ENCODE data around the gene HIPK4. TPM values are rescaled to one million over a fixed set of nuclear protein-coding genes. Genes with fewer than 3 reads are reported as not detected.
A peak's percentile ranks its signal among the peaks of the same experiment; 100 is the strongest.
"Not testable (repeated sequence)": the region's sequence is repeated elsewhere in the genome, so short reads cannot be mapped to it uniquely, and the experiment has no call there.

The HIPK4 gene, protein sequence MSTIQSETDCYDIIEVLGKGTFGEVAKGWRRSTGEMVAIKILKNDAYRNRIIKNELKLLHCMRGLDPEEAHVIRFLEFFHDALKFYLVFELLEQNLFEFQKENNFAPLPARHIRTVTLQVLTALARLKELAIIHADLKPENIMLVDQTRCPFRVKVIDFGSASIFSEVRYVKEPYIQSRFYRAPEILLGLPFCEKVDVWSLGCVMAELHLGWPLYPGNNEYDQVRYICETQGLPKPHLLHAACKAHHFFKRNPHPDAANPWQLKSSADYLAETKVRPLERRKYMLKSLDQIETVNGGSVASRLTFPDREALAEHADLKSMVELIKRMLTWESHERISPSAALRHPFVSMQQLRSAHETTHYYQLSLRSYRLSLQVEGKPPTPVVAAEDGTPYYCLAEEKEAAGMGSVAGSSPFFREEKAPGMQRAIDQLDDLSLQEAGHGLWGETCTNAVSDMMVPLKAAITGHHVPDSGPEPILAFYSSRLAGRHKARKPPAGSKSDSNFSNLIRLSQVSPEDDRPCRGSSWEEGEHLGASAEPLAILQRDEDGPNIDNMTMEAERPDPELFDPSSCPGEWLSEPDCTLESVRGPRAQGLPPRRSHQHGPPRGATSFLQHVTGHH
- 0.36 TPM for total RNA-seq

DNA sequence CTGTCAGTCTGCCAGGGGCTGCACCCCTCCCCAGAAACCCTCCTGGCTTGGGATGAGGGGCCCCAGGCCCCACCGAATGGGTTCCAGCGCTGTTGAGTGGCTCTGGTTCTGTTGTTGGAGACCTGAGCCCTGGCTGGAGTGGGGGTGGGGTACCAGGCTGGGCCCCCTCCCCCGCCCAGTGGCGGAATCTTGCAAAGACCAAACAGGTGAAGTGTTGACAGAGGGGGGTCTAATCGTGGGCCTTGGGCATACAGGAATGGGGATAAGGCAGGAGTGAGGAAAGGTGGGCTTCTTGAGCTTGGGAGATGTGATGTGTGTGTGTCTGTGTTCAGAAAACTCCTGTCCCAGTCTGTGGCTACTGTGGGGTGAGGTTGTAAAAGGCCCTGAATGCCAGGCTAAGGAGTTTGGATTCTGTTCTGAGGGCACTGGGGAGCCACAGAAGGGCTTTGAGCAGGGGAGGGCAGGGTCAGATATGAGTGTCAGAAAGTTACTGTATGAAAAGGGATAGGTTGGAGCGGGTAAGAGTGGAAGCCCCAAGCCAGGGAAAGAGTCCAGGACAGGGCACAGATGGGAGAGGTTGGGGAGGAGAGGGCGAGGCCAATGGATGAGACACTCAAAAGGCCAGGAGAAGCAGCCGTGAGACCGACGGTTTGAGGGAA is at the start of gene HIPK4:
TSS of gene HIPK4 (minus strand) at position 98 of the 659 bp plus-strand sequence. CDS start 279 bp downstream, outside the sequence.
- no peak for ATAC-seq
- no peak for DNase-seq (ENCODE audit: low spot score)
- intact Hi-C loops (cut with DNase I), result no loop called here

DNA sequence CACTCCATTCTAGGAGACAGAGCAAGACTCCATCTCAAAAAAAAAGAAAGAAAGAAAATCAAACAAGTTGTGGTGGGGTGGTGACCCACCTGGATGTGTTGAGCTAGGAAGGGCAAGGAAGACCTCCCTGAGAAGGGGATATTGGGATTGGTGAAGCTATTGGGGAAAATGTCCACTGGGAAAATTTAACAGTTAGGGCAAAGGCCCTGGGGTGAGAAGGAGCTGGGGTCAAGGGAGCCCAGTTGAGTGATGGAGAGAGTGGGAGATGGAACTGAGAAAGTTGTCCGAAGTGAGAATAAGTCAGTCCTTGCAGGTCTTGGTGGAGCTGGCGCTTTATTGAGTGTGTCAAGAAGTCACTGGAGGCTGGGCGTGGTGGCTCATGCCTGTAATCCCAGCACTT is 48.3 kb upstream of the HIPK4 start:
- DNase-seq (ENCODE audit: low spot score), result no peak
- no peak for ATAC-seq
- intact Hi-C loops (cut with DNase I), result no loop called here

DNA sequence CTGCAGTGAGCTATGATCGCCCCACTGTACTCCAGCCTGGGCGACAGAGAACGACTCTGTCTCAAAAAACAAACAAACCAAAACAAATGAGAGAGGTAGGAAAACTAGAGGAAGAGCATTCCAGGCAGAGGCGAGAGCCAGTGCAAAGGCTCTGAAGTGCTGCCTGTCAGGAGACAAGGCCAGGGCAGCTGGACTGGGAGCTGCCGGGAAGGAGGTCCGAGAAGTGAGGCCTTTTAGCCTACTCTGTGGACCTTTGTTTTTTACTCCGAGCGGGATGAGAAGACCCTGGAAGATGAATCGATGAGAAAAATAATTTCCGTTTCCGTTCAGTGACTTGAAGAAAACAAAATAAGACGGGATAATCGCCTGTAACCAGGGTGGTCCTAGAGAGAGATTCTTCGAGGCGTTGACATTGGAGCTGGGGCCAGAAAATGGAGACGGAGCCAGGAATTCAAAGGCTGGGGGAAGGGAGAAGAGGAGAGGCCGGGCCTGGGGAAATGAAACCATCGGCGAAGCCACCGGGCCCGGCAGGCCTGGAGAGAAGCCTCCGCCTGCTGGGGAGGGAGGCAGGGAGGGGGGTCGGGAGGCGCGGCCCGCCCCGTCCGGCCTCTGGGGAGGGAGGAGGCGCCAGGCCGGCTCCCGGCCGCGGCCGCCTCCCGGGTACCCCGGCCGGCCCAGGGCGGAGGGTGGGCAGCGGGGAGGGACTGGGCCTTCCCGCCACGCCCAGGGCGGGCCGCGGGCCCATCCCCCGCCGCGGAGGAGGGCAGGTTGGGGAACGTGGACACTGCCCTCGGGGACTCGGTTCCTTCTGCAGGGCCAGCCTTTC is 43.6 kb upstream of the HIPK4 start:
- peak; percentile 92 for DNase-seq (ENCODE audit: low spot score)
- peak; percentile 96 for ATAC-seq
- intact Hi-C loops (cut with DNase I), result no loop called here

DNA sequence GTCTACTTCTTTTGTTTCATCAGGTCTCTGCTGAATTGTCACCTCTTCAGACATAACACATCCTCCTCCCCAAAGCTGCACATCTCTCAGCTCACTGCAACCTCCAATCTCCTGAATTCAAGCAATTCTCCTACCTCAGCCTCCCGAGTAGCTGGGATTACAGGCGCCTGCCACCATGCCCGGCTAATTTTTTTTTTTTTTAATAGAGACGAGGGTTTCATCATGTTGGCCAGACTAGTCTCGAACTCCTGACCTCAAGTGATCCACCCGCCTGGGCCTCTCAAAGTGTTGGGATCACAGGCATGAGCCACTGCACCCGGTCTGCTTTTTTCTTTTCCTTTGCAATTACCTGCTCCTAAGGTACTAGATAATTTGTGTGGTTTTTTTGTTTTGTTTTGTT is 42.8 kb upstream of the HIPK4 start:
- ATAC-seq; intact Hi-C loops (cut with DNase I); DNase-seq (ENCODE audit: low spot score): not testable (repeated sequence)

DNA sequence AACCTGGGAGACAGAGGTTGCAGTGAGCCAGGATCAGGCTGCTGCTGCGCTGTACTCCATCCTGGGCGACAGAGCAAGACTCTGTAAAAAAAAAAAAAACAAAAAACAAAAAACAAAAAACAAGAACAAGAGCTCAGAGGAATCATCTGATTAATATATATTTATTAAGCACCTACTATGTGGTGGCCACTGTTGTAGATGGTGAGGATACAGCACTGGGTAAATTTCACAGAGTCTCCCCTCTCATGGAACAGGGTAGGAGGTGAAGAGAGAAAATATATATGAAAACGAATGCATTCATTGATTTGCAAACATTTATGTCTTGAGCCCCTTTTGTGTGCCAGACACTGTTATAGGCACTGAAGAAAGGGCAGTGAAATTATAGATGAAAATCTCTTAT is 41.7 kb upstream of the HIPK4 start:
- intact Hi-C loops (cut with DNase I), result no loop called here
- no peak for ATAC-seq
- DNase-seq (ENCODE audit: low spot score), result no peak

DNA sequence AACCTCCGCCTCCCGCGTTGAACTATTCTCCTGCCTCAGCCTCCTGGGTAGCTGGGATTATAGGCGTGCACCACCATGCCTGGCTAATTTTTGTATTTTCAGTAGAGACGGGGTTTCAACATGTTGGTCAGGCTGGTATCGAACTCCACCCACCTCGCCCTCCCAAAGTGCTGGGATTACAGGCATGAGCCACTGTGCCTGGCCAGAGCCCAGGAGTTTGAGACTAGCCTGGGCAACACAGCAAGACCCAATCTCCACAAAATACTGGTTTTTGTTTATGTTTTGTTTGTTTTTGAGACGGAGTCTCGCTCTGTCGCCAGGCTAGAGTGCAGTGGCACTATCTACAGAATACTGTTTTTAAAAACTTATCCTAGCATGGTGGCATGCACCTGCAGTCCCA is 40.3 kb upstream of the HIPK4 start:
- ATAC-seq; intact Hi-C loops (cut with DNase I); DNase-seq (ENCODE audit: low spot score): not testable (repeated sequence)

DNA sequence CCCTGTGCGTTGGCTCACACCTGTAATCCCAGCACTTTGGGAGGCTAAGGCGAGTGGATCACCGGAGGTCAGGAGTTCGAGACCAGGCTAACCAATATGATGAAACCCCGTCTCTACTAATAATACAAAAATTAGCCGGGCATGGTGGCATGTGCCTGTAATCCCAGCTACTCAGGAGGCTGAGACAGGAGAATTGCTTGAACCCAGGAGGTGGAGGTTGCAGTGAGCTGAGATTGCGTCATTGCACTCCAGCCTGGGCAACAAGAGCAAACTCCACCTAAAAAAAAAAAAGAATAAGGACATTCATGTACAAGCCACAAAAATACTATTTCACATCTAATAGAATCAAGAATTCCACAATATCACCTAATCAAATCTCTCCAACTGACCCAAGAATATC is 38.2 kb upstream of the HIPK4 start:
- ATAC-seq; DNase-seq (ENCODE audit: low spot score); intact Hi-C loops (cut with DNase I): not testable (repeated sequence)

DNA sequence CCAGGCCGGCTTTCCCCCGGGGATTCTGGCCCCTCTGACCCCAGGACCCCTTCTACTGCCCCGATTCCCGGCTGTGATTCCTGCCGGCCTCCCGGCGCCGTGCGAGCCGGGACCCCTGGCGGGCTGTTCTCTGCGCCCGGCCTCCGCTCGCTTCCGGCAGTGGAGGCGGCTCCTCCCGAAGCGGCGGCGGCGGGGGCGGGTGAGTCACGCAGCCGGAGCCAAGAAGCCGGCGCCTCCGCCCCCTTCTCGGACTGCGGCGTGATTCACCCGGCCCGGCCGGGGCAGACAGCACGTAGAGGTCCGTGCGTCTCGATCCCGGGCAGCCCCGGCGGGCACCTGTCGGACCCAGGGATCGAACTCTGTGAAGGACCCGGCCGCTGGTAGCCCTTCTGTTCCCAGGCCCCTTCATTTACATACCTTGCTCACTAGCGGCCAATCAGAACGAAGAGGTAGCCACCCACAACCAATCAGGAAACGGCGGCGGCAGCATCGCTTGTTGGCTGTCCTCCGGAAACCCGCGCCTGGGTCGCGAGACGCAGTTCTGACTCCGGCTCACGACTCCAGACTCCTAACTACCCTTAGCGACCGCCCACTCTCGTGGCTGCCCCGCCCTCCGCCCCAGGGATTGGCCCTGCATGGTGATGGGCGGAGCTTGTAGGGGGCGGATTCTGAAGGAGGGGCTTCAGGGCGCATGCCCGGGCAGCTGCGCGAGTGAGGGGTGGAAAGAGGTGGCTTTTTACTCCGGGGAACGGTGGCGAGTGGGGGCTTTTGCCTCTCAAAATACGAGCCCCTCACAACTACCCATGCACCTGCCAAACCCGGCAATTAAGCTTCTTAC is 35.7 kb upstream of the HIPK4 start, which contains the start of gene SERTAD1:
TSS of gene SERTAD1 (minus strand) at position 543 of the 838 bp plus-strand sequence. CDS start 2,446 bp downstream, outside the sequence.
- DNase-seq (ENCODE audit: low spot score), result peak; percentile 100
- ATAC-seq, result peak; percentile 95
- intact Hi-C loops (cut with DNase I), result no loop called here

DNA sequence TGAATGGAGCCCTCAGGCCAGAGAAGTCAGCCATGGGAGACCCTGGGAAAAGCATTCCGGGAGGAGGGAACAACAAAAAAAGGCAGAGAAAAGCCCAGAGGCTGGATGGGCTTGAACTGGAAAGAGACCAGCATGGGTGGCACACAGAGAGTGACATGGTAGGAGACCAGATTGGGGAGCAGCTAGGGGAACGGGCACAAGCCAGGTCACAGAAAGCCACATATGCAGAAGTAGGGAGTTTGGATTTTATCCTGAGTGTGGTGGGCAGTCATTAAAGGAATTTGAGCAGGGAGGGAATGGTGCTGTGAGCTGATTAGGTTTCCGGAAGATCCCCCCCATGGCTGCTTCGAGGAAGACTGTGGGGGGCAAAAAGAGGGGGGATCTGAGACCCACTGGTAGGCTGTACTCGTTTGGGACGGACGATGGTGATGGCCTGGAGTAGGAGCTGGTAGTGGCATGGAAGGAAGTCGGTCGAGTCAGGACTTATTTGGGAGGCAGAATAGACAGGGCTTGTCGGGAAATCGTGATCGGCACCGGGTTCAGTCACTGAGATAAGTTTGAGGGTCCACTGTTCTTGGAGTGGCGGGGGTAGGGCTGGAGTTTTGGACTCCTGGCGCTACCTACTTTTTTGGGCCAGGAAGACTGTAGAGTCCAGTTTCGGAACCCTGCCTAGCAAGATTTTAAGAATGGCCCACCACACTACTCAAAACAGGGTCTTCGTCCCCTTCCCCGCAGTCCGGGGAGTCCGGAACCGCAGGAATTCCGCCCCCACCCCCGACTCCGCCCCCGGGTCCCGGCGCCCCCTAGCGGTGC is 34.9 kb upstream of the HIPK4 start:
- intact Hi-C loops (cut with DNase I), result no loop called here
- ATAC-seq, result peak; percentile 3
- DNase-seq (ENCODE audit: low spot score), result no peak

DNA sequence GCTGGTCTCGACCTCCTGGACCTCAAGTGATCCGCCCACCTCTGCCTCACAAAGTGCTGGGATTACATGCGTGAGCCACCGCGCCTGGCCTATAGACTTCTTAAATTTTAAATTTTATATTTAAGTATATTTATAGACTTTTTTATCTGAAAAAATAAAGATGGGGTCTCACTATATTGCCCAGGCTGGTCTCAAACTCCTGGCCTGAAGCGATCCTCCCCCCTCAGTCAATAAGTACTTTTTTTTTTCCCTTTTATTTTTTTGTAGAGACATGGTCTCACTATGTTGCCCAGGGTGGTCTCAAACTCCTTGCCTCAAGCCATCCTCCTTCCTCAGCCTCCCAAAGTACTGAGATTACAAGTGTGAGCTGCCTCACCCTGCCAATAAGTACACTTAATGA is 34.0 kb upstream of the HIPK4 start:
- no peak for ATAC-seq
- no peak for DNase-seq (ENCODE audit: low spot score)
- intact Hi-C loops (cut with DNase I), result no loop called here

DNA sequence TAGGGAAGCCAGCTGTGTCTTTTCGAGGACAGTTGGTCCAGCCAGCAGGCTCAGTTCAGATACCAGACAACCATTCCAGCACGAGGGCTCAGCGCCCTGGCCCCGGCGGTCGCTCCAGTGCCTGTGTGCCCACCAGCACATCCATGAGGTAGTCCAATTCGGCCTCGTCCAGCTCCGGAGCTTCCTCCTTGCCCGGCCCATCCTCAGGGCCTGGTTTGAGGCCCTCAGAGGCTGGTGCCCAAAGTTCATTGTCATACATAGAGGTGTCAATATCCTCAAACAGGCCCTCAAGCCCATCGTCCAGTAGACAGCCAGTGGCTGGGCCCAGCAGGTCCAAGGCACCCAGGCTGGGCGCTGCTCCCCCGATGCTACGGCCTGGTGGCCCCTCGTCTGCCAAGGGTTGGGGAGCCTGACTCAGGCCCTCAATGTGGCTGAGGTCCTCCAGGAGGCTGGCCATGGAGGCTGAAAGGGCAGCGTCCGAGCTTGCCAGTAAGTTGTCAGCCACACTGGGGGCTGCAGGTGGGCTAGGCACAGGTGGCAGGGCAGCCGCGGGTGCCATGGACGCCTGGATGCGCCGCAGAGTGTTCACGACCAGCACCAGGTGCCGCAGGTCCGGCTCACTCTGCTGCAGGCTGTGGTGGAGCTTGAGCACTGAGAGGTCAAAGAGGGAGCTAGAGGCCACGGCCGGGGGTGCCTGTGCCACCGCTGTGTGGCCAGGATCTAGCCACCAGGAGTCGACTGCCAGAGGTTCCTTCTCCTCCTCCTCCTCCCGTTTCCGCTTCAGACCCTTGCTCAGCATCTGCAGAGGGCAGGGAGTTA is 33.0 kb upstream of the HIPK4 start:
- no peak for ATAC-seq
- intact Hi-C loops (cut with DNase I), result no loop called here
- DNase-seq (ENCODE audit: low spot score), result no peak

DNA sequence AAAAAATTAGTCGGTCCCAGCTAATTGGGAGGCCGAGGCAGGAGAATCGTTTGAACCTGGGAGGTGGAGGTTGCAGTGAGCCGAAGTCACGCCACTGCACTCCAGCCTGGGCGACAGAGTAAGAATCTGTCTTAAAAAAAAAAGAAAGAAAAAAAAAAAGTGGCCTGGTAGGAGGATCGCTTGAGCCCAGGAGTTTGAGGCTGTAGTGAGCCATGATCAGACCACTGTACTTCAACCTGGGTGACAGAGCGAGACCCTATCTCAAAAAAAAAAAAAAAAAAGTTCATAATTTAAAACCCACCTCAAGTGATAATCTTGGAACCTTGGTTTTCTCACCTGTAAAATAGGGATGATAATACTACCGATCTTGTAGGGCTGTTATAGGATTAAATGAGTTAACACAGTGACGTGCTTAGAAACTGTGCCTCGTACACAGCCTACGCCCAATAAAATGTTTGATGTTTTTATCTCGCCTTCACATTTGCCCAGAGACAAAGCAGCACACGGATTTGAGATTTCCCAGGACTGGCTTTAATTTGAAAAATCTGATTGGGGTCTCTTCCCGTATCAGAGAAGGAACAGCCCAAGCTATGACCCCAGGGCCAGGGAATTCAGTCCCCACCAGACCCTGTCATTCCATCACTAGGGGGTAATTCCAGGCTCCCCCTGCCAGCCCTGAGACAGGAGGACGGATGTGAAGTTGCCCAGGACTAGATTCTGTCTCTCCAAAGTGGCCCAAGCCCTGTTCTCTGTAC is 32.2 kb upstream of the HIPK4 start:
- ATAC-seq (no peak), DNase-seq (ENCODE audit: low spot score) (no peak)
- intact Hi-C loops (cut with DNase I), result no loop called here

DNA sequence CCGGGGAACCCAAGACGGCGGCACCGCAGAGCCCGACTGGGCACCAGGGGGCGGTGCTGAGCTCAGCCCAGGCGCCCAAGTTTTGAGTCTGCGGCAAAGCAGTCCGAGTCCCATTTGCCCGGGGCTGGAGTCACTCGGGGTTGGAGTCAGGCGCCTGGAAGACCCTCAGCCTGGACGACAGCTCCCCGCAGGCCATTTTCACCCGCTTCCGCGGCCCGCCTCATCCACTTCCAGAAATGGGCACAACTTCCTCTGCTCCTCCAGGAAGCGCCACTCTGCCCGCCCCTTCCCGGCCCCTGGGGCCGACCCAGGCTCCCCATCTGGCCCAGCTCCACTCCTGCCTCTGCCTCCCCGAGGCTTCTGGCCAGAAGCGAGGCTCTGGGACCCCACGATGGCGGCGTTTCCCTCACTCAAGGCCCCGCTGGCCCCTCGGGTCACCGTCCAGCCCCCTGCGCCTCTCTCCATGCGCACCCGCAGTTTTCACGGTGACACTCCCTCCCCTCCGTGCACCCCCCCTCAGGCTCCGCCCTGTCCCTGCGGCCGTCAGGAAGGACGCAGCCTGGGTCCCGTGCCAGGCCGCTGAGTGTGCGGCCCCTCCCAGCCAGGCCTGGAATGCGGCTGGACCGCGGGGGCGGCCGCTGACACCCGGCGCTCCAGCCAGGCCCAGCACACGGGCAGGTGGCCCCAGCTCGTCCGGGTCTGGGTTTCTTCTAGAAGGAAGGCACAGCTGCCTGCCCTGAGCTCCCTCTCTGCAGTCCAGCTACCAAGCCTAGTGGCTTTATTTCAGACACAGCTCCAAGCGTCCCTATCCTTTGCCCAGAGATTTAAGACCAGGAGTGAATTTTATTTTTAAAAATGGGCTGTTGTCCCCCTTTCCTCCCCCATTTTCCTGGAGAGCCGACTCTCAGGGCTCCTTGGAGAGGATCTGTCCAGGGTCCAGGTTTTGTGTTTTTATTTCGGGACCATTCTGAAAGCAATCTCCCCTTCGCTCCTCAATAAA is 31.1 kb upstream of the HIPK4 start:
- DNase-seq (ENCODE audit: low spot score) (peak; percentile 95), ATAC-seq (peak; percentile 90)
- intact Hi-C loops (cut with DNase I), result no loop called here

DNA sequence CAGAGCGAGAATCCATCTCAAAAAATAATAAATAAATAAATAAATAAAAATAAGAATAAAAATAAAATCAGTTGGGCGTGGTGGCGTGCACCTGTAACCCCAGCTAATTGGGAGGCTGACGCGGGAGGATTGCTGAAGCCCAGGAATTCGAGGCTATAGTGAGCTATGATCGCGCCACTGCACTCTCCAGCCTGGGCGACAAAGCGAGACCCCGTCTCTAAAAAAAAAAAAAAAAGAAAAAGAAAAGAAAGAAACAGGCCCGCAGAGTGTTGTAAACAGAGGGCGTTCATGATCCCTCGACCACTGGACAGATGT is 30.4 kb upstream of the HIPK4 start:
- DNase-seq (ENCODE audit: low spot score) (no peak), ATAC-seq (no peak)
- intact Hi-C loops (cut with DNase I), result no loop called here

DNA sequence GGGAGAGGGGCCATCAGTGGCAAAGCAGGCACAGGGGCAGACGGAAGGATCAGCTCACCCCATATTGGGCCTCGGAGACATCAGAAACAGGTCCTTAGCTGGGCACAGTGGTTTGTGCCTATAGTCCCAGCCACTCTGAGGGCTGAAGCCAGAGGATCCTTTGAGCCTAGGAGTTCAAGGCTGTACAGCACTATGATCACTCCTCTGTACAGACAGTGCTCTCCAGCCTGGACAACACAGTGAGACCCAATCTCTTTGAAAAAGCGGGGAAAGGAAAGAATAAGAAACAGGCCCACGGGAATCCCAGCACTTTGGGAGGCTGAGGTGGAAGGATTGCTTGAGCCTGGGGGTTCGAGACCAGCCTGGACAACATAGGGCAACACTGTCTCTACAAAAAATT is 29.8 kb upstream of the HIPK4 start:
- ATAC-seq, result no peak
- DNase-seq (ENCODE audit: low spot score), result no peak
- intact Hi-C loops (cut with DNase I), result no loop called here
